Mucosa of descending colon (tissue), 3 donors: Measurements from ENCODE around the gene B3GALT5. TPM values are rescaled to one million over a fixed set of nuclear protein-coding genes. Genes with fewer than 3 reads are reported as not detected.

Experiments
- ATAC-seq: fragments of 200-7000 bp; cut with Tn5 transposase; one replicate; pipeline ENCODE4 v1.9.1; 2020; ENCODE audit warnings: mild to moderate bottlenecking, moderate library complexity
- DNase-seq, 3 donors: peaks; one replicate each; pipeline ENCODE4 v3.0.0-alpha.2; 2020
- H3K36me3 ChIP-seq: fragments of 200-600 bp; one replicate; pipeline ENCODE4 v1.8.0; 2021; ENCODE audit warnings: low read depth, mild to moderate bottlenecking
- H3K4me1 ChIP-seq: fragments of 200-600 bp; one replicate; pipeline ENCODE4 v1.8.0; 2021; ENCODE audit warnings: low read depth, mild to moderate bottlenecking
- H3K4me3 ChIP-seq: fragments of 200-600 bp; one replicate; pipeline ENCODE4 v1.8.0; 2021; ENCODE audit warnings: mild to moderate bottlenecking
- H3K9me3 ChIP-seq: fragments of 200-600 bp; one replicate; pipeline ENCODE4 v1.8.0; 2021; ENCODE audit warnings: mild to moderate bottlenecking
- CTCF ChIP-seq: fragments of 200-600 bp; IDR thresholded peaks from one replicate; pipeline ENCODE4 v1.8.0; 2022; ENCODE audit warnings: antibody characterized with exemption, mild to moderate bottlenecking
- intact Hi-C, 2 donors: fragments of 100-400 bp; cut with DNase I in 1 of 2; cut with micrococcal nuclease in 1 of 2; formaldehyde crosslinking; loops; one replicate each; pipeline versions ENCODE4 v1.11.0 to v1.11.1; 2022; cut with DNase I, micrococcal nuclease
- total RNA-seq, 3 donors: library from RNA; stranded (reverse); fragmentation: NEBNext Ultra II Directional in 2 of 3; extraction: Animal tissue kit (Norgen Biotek cat#: 25700) in 2 of 3; gene quantifications; one replicate each; pipeline versions ENCODE4 v1.2.1 to v1.2.4, GENCODE V29; 2021 to 2023
- donor health status: DM: no; HTN: no; CAD: no; lungs with moderate emphysema.
- donor health status: DM: no; HTN: no; CAD: no.
- donor health status: DM: no; HTN: yes; CAD: no.

The B3GALT5 gene
- total RNA-seq, 3 donors from 2014 or later: 36.4 to 149 (median 130) TPM

GRCh38 chr21:39712976-39713375 lies 100.2 kb downstream of the B3GALT5 start:
- no peak overlapping the region for H3K4me3 ChIP-seq
- no peaks in the 10 kb centered on the region for H3K36me3 ChIP-seq
- DNase-seq (peak in 2 of 3 donors; percentile 39 to 49), ATAC-seq (peak; percentile 86)
- no peaks in the 10 kb centered on the region for H3K9me3 ChIP-seq
- H3K4me1 ChIP-seq: peaks cover 4% of the 10 kb centered on the region
- no peak for TF ChIP-seq CTCF
- intact Hi-C loops: no loop called here

- no peak overlapping the region for H3K4me3 ChIP-seq
- intact Hi-C loops: no loop called here
- DNase-seq: no peak
- TF ChIP-seq CTCF: no peak
- no peaks in the 10 kb centered on the region for H3K9me3 ChIP-seq
- peaks cover 4% of the 10 kb centered on the region for H3K4me1 ChIP-seq
- H3K36me3 ChIP-seq: no peaks in the 10 kb centered on the region
- ATAC-seq: no peak
Measured at GRCh38 chr21:39713905-39714304, 101.2 kb downstream of the B3GALT5 start.

- Histone ChIP-seq H3K4me1 (peaks cover 4% of the 10 kb centered on the region), H3K4me3 (no peak overlapping the region), H3K9me3 (no peaks in the 10 kb centered on the region), H3K36me3 (no peaks in the 10 kb centered on the region)
- DNase-seq (no peak), ATAC-seq (no peak)
- intact Hi-C loops: no loop called here
- no peak for TF ChIP-seq CTCF
Measured at GRCh38 chr21:39714331-39714730, 101.6 kb downstream of the B3GALT5 start.

DNA sequence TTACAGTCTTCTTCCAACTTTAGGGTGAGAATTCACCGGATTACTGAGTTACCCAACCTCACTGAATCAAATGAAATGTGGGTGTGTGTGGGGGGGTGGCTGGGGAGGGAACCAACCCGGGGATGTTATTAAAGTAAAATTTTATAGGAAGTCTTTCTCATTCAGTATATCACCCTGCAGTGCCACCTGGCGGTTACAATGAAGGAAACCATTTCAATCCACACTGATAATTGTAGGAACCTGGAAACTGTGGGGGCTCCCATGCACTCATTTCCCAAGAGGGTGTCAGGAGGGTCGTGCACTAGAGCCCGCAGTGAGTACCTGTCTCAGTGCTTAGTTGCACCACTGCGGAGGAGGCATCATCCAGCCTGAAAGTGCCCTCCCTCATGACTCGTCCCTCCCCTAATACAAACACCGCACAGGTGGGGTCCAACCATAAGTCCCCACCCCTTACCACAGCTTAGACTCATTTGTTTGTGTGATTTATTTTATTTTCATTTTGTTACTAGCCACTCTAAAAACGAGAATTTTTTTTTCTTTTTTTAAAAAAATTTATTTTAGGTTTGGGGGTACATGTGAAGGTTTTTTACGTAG lies 103.2 kb downstream of the B3GALT5 start:
- H3K36me3 ChIP-seq: no peaks in the 10 kb centered on the region
- no peaks in the 10 kb centered on the region for H3K9me3 ChIP-seq
- H3K4me3 ChIP-seq: no peak overlapping the region
- no peak for TF ChIP-seq CTCF
- peak in 2 of 3 donors; percentile 33 to 82 for DNase-seq
- H3K4me1 ChIP-seq: peaks cover 4% of the 10 kb centered on the region
- intact Hi-C loops: loop anchor here (5.0 kb wide), 1 partner anchor 199 kb away; no protein-coding TSS in a partner anchor
- peak; percentile 65 for ATAC-seq

- ATAC-seq (no peak), DNase-seq (no peak)
- no peaks in the 10 kb centered on the region for H3K36me3 ChIP-seq
- intact Hi-C loops: no loop called here
- peaks cover 4% of the 10 kb centered on the region for H3K4me1 ChIP-seq
- H3K4me3 ChIP-seq: no peak overlapping the region
- TF ChIP-seq CTCF: no peak
- H3K9me3 ChIP-seq: no peaks in the 10 kb centered on the region
Measured at GRCh38 chr21:39720126-39720778, 107.5 kb downstream of the B3GALT5 start.
